ENCODE results near the gene WDR93.

The WDR93 gene

DNA sequence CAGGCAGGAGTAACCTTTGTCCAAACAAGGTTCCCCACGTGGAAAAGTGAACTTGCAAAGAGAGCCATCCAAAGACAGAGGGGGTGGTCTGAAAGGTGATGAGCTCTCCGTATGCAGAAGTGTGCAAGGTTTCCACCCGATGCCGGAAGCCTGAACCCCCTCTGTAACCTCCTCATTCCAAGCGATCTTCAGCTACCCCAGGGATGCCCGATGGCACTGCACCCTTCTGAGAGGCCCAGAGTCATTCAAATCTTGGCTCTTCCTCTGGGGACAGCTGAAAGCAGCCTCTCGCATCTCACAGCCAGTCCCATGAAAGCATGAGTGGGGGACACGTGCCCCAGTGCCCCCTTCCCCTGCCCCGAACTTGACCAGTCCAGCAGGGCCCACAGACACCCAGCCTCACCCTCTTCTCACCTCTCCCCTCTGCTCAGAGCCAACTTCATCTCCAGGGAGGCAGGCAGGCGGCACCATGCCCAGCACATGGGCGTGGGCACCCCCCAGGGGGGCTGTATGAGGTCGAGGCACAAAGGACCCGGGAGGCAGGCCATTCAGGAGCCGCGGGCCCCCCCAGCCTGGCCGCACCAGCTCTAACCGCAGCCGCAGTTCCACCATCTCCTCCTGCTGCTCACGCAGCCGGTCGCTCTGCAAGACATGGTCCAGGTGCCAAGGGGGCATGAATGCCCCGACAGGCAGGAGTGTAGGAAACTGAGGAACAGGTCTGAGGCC lies 44.0 kb upstream of the WDR93 start:
- TF ChIP-seq TAF1 (IDR thresholded peaks at IDR 0.05; ENCODE audit: low read depth) (no peak), TCF12 (IDR thresholded peaks at IDR 0.05; ENCODE audit: low read depth) (no peak), TEAD4 (IDR thresholded peaks at IDR 0.05) (no peak)
- TF ChIP-seq, protein P1, sequence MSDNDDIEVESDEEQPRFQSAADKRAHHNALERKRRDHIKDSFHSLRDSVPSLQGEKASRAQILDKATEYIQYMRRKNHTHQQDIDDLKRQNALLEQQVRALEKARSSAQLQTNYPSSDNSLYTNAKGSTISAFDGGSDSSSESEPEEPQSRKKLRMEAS (IDR thresholded peaks at IDR 0.05): no peak
- TF ChIP-seq, protein P2, sequence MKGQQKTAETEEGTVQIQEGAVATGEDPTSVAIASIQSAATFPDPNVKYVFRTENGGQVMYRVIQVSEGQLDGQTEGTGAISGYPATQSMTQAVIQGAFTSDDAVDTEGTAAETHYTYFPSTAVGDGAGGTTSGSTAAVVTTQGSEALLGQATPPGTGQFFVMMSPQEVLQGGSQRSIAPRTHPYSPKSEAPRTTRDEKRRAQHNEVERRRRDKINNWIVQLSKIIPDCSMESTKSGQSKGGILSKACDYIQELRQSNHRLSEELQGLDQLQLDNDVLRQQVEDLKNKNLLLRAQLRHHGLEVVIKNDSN (IDR thresholded peaks at IDR 0.05): no peak

DNA sequence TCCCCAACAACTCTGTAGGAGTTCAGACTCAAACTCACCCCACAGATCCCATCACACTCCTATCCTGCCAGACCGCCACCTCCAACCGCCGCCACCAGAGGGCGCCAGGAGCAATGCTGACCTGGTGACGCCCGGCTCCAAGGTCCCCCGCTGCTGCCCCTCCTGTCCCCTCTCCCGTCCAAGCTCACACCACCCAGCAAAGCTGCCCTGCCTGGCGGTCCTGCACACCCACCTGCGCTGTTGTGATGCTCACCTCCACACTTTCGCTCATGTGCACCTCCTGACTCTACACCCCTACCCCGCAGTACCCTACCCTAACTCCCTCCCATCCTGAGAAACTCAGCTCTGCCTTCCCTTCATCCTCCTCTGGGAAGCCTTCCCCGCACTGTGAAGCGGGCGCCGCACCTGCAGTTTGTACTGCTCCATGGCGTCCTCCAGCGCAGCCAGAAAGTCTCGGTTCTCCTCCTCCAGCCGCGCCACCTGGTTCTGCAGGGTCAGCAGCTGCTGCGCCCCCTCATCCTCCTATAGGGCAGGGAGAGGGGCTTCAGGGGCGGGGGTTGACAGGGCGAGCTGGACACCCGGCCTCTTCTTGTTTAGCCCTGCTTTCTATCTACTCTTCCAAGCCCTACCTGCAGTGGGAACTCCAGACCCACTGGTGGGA lies 43.3 kb upstream of the WDR93 start:
- TF ChIP-seq, protein P3, sequence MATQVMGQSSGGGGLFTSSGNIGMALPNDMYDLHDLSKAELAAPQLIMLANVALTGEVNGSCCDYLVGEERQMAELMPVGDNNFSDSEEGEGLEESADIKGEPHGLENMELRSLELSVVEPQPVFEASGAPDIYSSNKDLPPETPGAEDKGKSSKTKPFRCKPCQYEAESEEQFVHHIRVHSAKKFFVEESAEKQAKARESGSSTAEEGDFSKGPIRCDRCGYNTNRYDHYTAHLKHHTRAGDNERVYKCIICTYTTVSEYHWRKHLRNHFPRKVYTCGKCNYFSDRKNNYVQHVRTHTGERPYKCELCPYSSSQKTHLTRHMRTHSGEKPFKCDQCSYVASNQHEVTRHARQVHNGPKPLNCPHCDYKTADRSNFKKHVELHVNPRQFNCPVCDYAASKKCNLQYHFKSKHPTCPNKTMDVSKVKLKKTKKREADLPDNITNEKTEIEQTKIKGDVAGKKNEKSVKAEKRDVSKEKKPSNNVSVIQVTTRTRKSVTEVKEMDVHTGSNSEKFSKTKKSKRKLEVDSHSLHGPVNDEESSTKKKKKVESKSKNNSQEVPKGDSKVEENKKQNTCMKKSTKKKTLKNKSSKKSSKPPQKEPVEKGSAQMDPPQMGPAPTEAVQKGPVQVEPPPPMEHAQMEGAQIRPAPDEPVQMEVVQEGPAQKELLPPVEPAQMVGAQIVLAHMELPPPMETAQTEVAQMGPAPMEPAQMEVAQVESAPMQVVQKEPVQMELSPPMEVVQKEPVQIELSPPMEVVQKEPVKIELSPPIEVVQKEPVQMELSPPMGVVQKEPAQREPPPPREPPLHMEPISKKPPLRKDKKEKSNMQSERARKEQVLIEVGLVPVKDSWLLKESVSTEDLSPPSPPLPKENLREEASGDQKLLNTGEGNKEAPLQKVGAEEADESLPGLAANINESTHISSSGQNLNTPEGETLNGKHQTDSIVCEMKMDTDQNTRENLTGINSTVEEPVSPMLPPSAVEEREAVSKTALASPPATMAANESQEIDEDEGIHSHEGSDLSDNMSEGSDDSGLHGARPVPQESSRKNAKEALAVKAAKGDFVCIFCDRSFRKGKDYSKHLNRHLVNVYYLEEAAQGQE (IDR thresholded peaks at IDR 0.05; ENCODE audit: low read depth): no peak
- TF ChIP-seq RAD21 (IDR thresholded peaks at IDR 0.05; ENCODE audit: low read depth): peak; percentile 63

DNA sequence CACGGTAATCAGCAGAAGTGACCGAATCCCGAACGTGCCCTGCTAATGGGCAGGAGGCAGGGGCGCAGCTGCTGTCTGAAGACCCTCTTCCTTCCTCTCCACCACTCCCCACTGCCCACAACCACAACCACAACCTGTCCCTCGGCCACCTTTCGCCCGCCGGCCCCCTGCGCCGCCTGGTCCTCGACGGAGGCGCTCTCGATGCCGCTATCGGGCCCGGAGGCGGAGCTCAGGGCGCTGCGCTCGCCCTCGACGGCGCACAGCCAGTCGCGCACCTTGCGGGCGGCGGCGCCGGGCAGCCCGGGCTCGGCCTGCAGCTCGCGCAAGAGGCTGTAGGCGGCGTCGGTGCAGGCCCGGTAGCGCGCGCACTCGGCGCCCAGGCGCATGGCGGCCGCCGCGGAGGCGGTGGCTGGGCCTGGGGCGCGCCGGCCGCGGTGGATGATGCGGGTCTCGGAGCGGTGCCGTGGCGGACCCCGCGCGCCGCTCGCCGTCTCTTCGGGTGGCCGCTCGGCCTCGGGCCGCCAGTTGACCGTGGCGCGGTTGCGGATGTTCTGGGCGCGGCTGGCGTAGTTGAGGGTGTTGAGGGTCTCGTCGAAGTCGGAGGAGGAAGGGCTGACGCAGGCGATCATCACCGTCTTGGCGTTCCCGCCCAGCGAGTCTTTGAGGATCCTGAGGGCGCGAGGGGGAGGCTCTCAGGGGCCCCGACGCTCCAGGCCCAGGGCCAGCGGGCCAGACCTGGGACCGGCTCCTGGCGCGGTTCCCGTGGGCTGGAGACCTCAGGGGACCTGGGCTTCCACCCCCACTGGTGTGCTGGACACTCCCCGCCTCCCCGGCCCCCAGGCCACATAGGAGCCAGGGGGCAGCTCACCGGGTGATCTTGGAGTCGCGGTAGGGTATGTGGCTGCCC lies 42.3 kb upstream of the WDR93 start:
- TF ChIP-seq, protein P3 (IDR thresholded peaks at IDR 0.05; ENCODE audit: low read depth): no peak
- TF ChIP-seq YY1 (IDR thresholded peaks at IDR 0.05; ENCODE audit: low read depth): no peak

DNA sequence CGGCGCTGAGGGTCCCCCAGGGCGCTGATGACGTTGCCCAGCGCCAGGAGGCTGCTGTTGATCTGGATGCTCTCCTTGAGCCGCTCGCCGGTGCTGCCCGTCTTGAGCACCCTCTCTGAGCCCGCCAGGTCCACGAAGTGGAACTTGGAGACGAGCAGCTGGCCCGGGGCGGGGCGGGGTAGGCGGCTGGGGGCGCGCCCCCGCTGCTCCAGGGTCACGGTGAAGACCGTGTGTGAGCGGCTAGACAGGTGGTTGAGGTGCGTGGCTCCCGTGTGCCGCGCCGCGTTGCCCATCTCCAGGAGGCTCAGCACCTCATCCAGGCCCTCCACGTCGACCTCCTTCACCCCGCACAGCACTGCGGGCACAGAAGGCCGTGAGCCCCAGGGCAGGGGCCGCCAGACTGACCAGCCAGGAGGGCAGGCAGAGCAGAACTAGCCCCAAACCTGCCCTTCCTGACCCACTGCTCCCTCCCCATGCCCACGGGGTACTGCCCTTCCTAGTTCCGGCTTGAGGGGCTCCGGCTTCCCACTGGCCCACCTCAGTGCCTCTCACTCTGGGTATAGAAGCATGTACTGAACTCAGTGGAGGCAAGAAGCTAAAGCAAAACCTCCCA lies 41.5 kb upstream of the WDR93 start:
- TF ChIP-seq TAF1 (IDR thresholded peaks at IDR 0.05; ENCODE audit: low read depth) (no peak), RAD21 (IDR thresholded peaks at IDR 0.05; ENCODE audit: low read depth) (no peak), CREB1 (IDR thresholded peaks at IDR 0.05; ENCODE audit: low read depth) (no peak), TCF12 (IDR thresholded peaks at IDR 0.05; ENCODE audit: low read depth) (no peak), YY1 (IDR thresholded peaks at IDR 0.05; ENCODE audit: low read depth) (no peak), ZBTB7A (IDR thresholded peaks at IDR 0.05; ENCODE audit: low read depth) (no peak), NFIC (IDR thresholded peaks at IDR 0.05) (no peak), TEAD4 (IDR thresholded peaks at IDR 0.05) (no peak), CEBPB (IDR thresholded peaks at IDR 0.05) (no peak), EP300 (IDR thresholded peaks at IDR 0.05; ENCODE audit: borderline replicate concordance) (no peak), EGR1 (IDR thresholded peaks at IDR 0.05) (no peak), FOXM1 (IDR thresholded peaks at IDR 0.05; ENCODE audit: borderline replicate concordance, low read depth) (no peak)
- TF ChIP-seq, protein P1 (IDR thresholded peaks at IDR 0.05): no peak
- TF ChIP-seq, protein P2 (IDR thresholded peaks at IDR 0.05): no peak
- TF ChIP-seq, protein P3 (IDR thresholded peaks at IDR 0.05; ENCODE audit: low read depth): no peak
